Heart left ventricle (tissue), 16 donors: Measurements from ENCODE around the gene MLLT10. TPM values are rescaled to one million over a fixed set of nuclear protein-coding genes. Genes with fewer than 3 reads are reported as not detected.

ENCODE experiments used
- ATAC-seq, 4 donors: fragments of 200-7000 bp; cut with Tn5 transposase; one replicate each; pipeline ENCODE4 v1.9.1; 2020 to 2022; ENCODE audit warnings: moderate library complexity in 4 of 4, mild to moderate bottlenecking in 3 of 4, moderate number of reproducible peaks in 1 of 4
- DNase-seq, 5 donors: peaks; one replicate each; pipeline ENCODE4 v3.0.0-alpha.2; 2020
- H3K27ac ChIP-seq, 12 donors: fragments of 200-600 bp; sonication (generic) in 4 of 12; one replicate each; pipeline versions ENCODE4 v1.5.0 to v1.8.0; 2016 to 2022; ENCODE audit warnings: mild to moderate bottlenecking in 2 of 12
- H3K27me3 ChIP-seq, 9 donors: fragments of 200-600 bp; sonication (generic) in 2 of 9; one replicate each; pipeline versions ENCODE4 v1.5.1 to v1.8.0; 2016 to 2022; ENCODE audit warnings: mild to moderate bottlenecking in 3 of 9
- H3K36me3 ChIP-seq, 9 donors: fragments of 200-600 bp; sonication (generic) in 2 of 9; one replicate each; pipeline versions ENCODE4 v1.5.0 to v1.8.0; 2018 to 2022; ENCODE audit warnings: mild to moderate bottlenecking in 2 of 9
- H3K4me1 ChIP-seq, 12 donors: fragments of 200-600 bp; sonication (generic) in 4 of 12; one replicate each; pipeline versions ENCODE4 v1.5.0 to v1.8.0; 2016 to 2022; ENCODE audit warnings: mild to moderate bottlenecking in 3 of 12
- H3K4me3 ChIP-seq, 12 donors: fragments of 200-600 bp; sonication (generic) in 4 of 12; one replicate each; pipeline versions ENCODE4 v1.5.0 to v1.8.0; 2017 to 2022; ENCODE audit warnings: mild to moderate bottlenecking in 9 of 12, moderate library complexity in 4 of 12
- H3K9me3 ChIP-seq, 12 donors: fragments of 200-600 bp; sonication (generic) in 4 of 12; one replicate each; pipeline versions ENCODE4 v1.5.0 to v1.8.0; 2016 to 2022; ENCODE audit warnings: mild to moderate bottlenecking in 1 of 12
- CTCF ChIP-seq, 12 donors: fragments of 200-600 bp; sonication (generic) in 4 of 12; IDR thresholded peaks; one replicate each; pipeline versions ENCODE4 v1.5.0 to v1.8.0; 2018 to 2022; ENCODE audit warnings: antibody characterized with exemption in 12 of 12, mild to moderate bottlenecking in 5 of 12
- POLR2A ChIP-seq, 2 donors: fragments of 450-650 bp; IDR thresholded peaks; one replicate each; pipeline ENCODE4 v1.6.1; 2017; ENCODE audit warnings: antibody characterized with exemption in 2 of 2, mild to moderate bottlenecking in 2 of 2, moderate library complexity in 2 of 2
- WGBS, 4 donors: extraction: QIAGEN DNeasy Blood & Tissue Kit in 2 of 4; methylation state at CpG; one replicate each; pipeline versions ENCODE4 v1.1.5 to v1.1.7; 2013 to 2018; 5-methylcytosine and 5-hydroxymethylcytosine counted together
- intact Hi-C, 10 donors: fragments of 100-400 bp; cut with DNase I; formaldehyde crosslinking; loops; one replicate each; pipeline versions ENCODE4 v1.11.1 to v1.14.2; 2022
- polyA plus RNA-seq, 2 donors: library from polyadenylated mRNA; stranded (reverse); fragments of 200-250 nt; gene quantifications; one replicate each; pipeline ENCODE4 v1.2.3, GENCODE V29; 2013
- total RNA-seq, 9 donors: library from RNA; depleted of rRNA in 2 of 9; stranded (reverse); fragments of >200 nt in 2 of 9; fragmentation: NEBNext Ultra II Directional in 3 of 9; extraction: Animal tissue kit (Norgen Biotek cat#: 25700) in 3 of 9; gene quantifications; one replicate each; pipeline versions ENCODE4 v1.1.0 to v1.2.4, GENCODE V29; 2016 to 2023
- donor health status: ischemic (EF 13 %, LVEDD 7.1; RV severe dilation, severe dysfunction).
- donor health status: healthy with polysubstance abuse.
- donor health status: DM: no; HTN: yes; CAD: no.
- donor health status: DM: no; HTN: no; CAD: no.
- donor health status: ischemic (EF 25% LVEDD 6.9; RV normal size, moderate dysfunction).
- donor health status: ischemic (EF 25% LVEDD 5.7; RV mildly dilated, moderate dysfunction).
- donor health status: healthy.
- donor health status: DM: yes; HTN: yes; CAD: no.
- donor health status: ischemic (EF 35%, LVEDD 5.7; RV mildly dilated, moderate dysfunction).
- donor health status: nonischemic (EF 11% LVEDD 7.7; RV severe dilation, severe dysfunction).
- donor health status: DM: yes; HTN: yes; CAD: no.
- donor health status: PGD.
- donor health status: ischemic (EF 29% LVEDD 5.4; RV normal size, mild dysfunction).
- donor health status: nonischemic (EF 23%, LVEDD 6.1; RV moderate dilation, normal function).

MLLT10 gene
- total and polyA plus RNA-seq, 11 donors, result 16.0 to 30.7 (median 25.2) TPM

GRCh38 chr10:21702633-21703111 lies 168.6 kb downstream of the MLLT10 start:
- TF ChIP-seq POLR2A (IDR thresholded peaks at IDR 0.05) (no peak), CTCF (IDR thresholded peaks at IDR 0.05) (no peak)
- H3K4me1 ChIP-seq, result peaks cover 0 to 11% (median 0%) of the 10 kb centered on the region in 12 donors
- intact Hi-C loops, result no loop called here
- H3K27me3 ChIP-seq, result no peaks in the 10 kb centered on the region
- 54 to 73% (median 69%) methylated on average over 2 of the region's 2 CpGs for WGBS, 4 donors
- peaks cover 0 to 34% (median 18%) of the 10 kb centered on the region in 12 donors for H3K9me3 ChIP-seq
- no peak for DNase-seq
- ATAC-seq, result no peak
- H3K4me3 ChIP-seq, result no peak overlapping the region
- H3K36me3 ChIP-seq, result peaks cover 0 to 7% (median 0%) of the 10 kb centered on the region in 9 donors
- H3K27ac ChIP-seq, result no peak overlapping the region

GRCh38 chr10:21705142-21705827 lies 171.3 kb downstream of the MLLT10 start:
- H3K27ac ChIP-seq, result no peak overlapping the region
- H3K4me3 ChIP-seq, result no peak overlapping the region
- H3K36me3 ChIP-seq, result peaks cover 0 to 11% (median 0%) of the 10 kb centered on the region in 9 donors
- DNase-seq, result no peak
- 94 to 100% (median 97%) methylated on average over 2 to 5 of the region's 5 CpGs for WGBS, 4 donors
- intact Hi-C loops, result no loop called here
- no peaks in the 10 kb centered on the region for H3K27me3 ChIP-seq
- H3K9me3 ChIP-seq, result peaks cover 0 to 17% (median 8%) of the 10 kb centered on the region in 12 donors
- ATAC-seq, result peak in 3 of 4 donors; percentile 25 to 45 (median 28)
- H3K4me1 ChIP-seq, result peaks cover 0 to 14% (median 4%) of the 10 kb centered on the region in 12 donors
- TF ChIP-seq CTCF (IDR thresholded peaks at IDR 0.05) (no peak), POLR2A (IDR thresholded peaks at IDR 0.05) (no peak)

- Histone ChIP-seq H3K9me3 (peaks cover 0 to 12% (median 3%) of the 10 kb centered on the region in 12 donors), H3K27ac (no peak overlapping the region), H3K36me3 (peaks cover 0 to 11% (median 0%) of the 10 kb centered on the region in 9 donors), H3K4me1 (peaks cover 0 to 18% (median 4%) of the 10 kb centered on the region in 12 donors), H3K4me3 (no peak overlapping the region), H3K27me3 (no peaks in the 10 kb centered on the region)
- DNase-seq (no peak), ATAC-seq (peak in 1 of 4 donors; percentile 6)
- intact Hi-C loops, result no loop called here
- TF ChIP-seq POLR2A (IDR thresholded peaks at IDR 0.05), result no peak
- WGBS, 4 donors, result 83 to 94% (median 84%) methylated on average over 2 of the region's 2 CpGs
These were observed 171.8 kb downstream of the MLLT10 start for GRCh38 chr10:21705828-21706176.

GRCh38 chr10:21707498-21707897 lies 173.5 kb downstream of the MLLT10 start:
- Histone ChIP-seq H3K4me3 (no peak overlapping the region), H3K4me1 (peaks cover 0 to 13% (median 4%) of the 10 kb centered on the region in 12 donors), H3K27me3 (no peaks in the 10 kb centered on the region), H3K36me3 (peaks cover 0 to 11% (median 3%) of the 10 kb centered on the region in 9 donors), H3K9me3 (no peaks in the 10 kb centered on the region), H3K27ac (no peak overlapping the region)
- WGBS, 4 donors, result 89 to 98% (median 96%) methylated on average over 3 of the region's 3 CpGs
- ATAC-seq, result no peak
- intact Hi-C loops, result no loop called here
- no peak for DNase-seq
- no peak for TF ChIP-seq POLR2A (IDR thresholded peaks at IDR 0.05)
- TF ChIP-seq CTCF (IDR thresholded peaks at IDR 0.05), result no peak
